Measurements from ENCODE around the gene PPAN.

- TF ChIP-seq CTCF (IDR thresholded peaks at IDR 0.05; ENCODE audit: low read depth, low read length, poor library complexity, severe bottlenecking), result no peak
- TF ChIP-seq EZH2phosphoT487 (IDR thresholded peaks at IDR 0.05; ENCODE audit: borderline replicate concordance, low read length), result no peak
Measured at GRCh38 chr19:10096615-10096963, 9.6 kb upstream of the PPAN start.
